ENCODE measurements around the gene DGKQ. TPM values are rescaled to one million over a fixed set of nuclear protein-coding genes. Genes with fewer than 3 reads are reported as not detected.

DGKQ gene
- total and polyA plus RNA-seq, 2 of the 13 experiments (the other 11 are each of a cell fraction or from before 2014, with no cell fraction given) = 4.5 to 7.2 TPM

DNA sequence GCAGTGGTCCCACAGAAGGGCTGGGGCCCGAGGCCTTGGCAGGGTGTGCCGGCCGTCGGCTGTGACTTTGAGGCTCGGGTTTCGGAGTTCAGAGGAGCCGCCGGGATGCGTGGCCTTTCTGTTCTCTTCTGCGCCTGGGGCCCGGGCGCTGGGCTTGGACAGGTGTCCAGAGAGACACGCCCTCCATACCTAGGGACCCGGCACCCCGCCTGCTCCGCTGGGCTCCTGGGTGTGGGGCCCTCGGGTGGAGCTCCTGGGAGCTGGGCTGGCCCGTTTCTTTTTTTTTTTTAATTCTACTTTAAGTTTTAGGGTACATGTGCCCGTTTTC is 49.3 kb upstream of the DGKQ start:
- FAIRE-seq = no peak
- POLR2A ChIA-PET = no interaction called here
- 97% methylated on average over 6 of the region's 19 CpGs for WGBS (ENCODE audit: low lambda C conversion rate)

DNA sequence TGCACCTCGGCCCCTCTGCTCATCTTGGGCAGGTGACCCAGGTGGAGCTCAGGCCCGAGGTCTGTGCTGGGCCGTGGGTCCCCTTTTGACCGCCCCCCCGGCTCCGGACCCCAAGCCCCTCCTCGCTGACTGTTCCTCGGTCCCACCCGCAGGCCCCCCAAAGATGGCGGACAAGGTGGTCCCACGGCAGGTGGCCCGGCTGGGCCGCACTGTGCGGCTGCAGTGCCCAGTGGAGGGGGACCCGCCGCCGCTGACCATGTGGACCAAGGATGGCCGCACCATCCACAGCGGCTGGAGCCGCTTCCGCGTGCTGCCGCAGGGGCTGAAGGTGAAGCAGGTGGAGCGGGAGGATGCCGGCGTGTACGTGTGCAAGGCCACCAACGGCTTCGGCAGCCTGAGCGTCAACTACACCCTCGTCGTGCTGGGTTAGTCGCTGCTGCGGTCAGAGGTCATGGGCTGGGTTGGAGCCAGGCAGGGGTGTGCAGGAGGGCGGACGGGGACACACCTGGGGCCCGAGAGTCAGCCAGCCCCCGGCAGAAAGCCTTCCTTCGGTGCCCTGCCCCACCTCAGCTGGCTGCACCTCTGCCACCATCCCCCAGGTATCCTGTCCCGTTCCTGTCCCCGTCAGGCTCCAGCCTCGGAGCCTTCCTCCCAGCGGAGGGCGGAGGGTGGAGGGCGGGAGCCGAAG is 48.8 kb upstream of the DGKQ start:
- H3K4me2 ChIP-seq (ENCODE audit: low read depth, low read length) = no peak overlapping the region
- WGBS (ENCODE audit: low lambda C conversion rate) = 96% methylated on average over 14 of the region's 46 CpGs
- no peak for FAIRE-seq
- BruUV-seq (replicated peaks) = no TSS peak
- H4K20me1 ChIP-seq (ENCODE audit: insufficient read depth, low read length) = no peaks in the 10 kb centered on the region
- no peaks in the 10 kb centered on the region for H3K4me1 ChIP-seq (ENCODE audit: insufficient read depth, low read length)
- no peaks in the 10 kb centered on the region for H3K27me3 ChIP-seq (ENCODE audit: control insufficient read depth in 1 of 2, insufficient read depth in 2 of 2, low read length in 2 of 2)
- H3K36me3 ChIP-seq (replicated peaks in 1 of 2; ENCODE audit: control insufficient read depth in 1 of 2, insufficient read depth in 2 of 2, low read length in 2 of 2) = peaks cover 8 to 12% of the 10 kb centered on the region in 2 experiments; a peak in 4 of 5 replicates
- TF ChIP-seq RBFOX2 (IDR thresholded peaks at IDR 0.05; ENCODE audit: low read depth, low read length) = peak; percentile 59
- TF ChIP-seq, protein P1, sequence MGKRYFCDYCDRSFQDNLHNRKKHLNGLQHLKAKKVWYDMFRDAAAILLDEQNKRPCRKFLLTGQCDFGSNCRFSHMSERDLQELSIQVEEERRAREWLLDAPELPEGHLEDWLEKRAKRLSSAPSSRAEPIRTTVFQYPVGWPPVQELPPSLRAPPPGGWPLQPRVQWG (CRISPR knock-in tag; IDR thresholded peaks at IDR 0.05; ENCODE audit: borderline replicate concordance, low read depth) = no peak
- POLR2A ChIA-PET = no interaction called here
- no peak for ATAC-seq
- no peak overlapping the region for H2AFZ ChIP-seq (ENCODE audit: low read length)
- no peak overlapping the region for H3K27ac ChIP-seq (ENCODE audit: extremely low read length, insufficient read depth, low read length)
- DNase-seq (ENCODE audit: low spot score) = no peak
- H3K9ac ChIP-seq (ENCODE audit: insufficient read depth, low read depth, low read length) = no peak overlapping the region
- no peak overlapping the region for H3K4me3 ChIP-seq (replicated peaks in 1 of 3; ENCODE audit: insufficient read depth in 1 of 3, low read depth in 2 of 3, low read length in 3 of 3)
- intact Hi-C loops (cut with micrococcal nuclease; ENCODE audit: unreplicated experiment) = no loop called here
- CTCF ChIA-PET (ENCODE audit: low intra/inter-chr PET ratio, low total read pairs) = no interaction called here
- H3K79me2 ChIP-seq (ENCODE audit: insufficient read depth, low read length) = no peaks in the 10 kb centered on the region
- H3K9me3 ChIP-seq (ENCODE audit: low read length) = no peaks in the 10 kb centered on the region
- in situ Hi-C loops (cut with HindIII; ENCODE audit: extremely low pct_ligation_motif_present, low pct_unique_long_range_greater_than_20kb) = no loop called here

More for the DNA sequence above, 49.3 kb upstream of the DGKQ start:
- no peak overlapping the region for H3K27ac ChIP-seq (ENCODE audit: extremely low read length, insufficient read depth, low read length)
- H4K20me1 ChIP-seq (ENCODE audit: insufficient read depth, low read length) = no peaks in the 10 kb centered on the region
- H3K79me2 ChIP-seq (ENCODE audit: insufficient read depth, low read length) = no peaks in the 10 kb centered on the region
- no peaks in the 10 kb centered on the region for H3K27me3 ChIP-seq (ENCODE audit: control insufficient read depth in 1 of 2, insufficient read depth in 2 of 2, low read length in 2 of 2)
- intact Hi-C loops (cut with micrococcal nuclease; ENCODE audit: unreplicated experiment) (no loop called here), in situ Hi-C loops (cut with HindIII; ENCODE audit: extremely low pct_ligation_motif_present, low pct_unique_long_range_greater_than_20kb) (no loop called here)
- peaks cover 5% of the 10 kb centered on the region for H3K4me1 ChIP-seq (ENCODE audit: insufficient read depth, low read length)
- CTCF ChIA-PET (ENCODE audit: low intra/inter-chr PET ratio, low total read pairs) = no interaction called here
- H3K4me2 ChIP-seq (ENCODE audit: low read depth, low read length) = no peak overlapping the region
- no peak overlapping the region for H3K9ac ChIP-seq (ENCODE audit: insufficient read depth, low read depth, low read length)
- H3K9me3 ChIP-seq (ENCODE audit: low read length) = no peaks in the 10 kb centered on the region
- no peak overlapping the region for H3K4me3 ChIP-seq (replicated peaks in 1 of 3; ENCODE audit: insufficient read depth in 1 of 3, low read depth in 2 of 3, low read length in 3 of 3)
- no TSS peak for BruUV-seq (replicated peaks)
- no peak for ATAC-seq
- H3K36me3 ChIP-seq (replicated peaks in 1 of 2; ENCODE audit: control insufficient read depth in 1 of 2, insufficient read depth in 2 of 2, low read length in 2 of 2) = peaks cover 8 to 12% of the 10 kb centered on the region in 2 experiments; a peak in 4 of 5 replicates
- TF ChIP-seq ZNF230 (CRISPR knock-in tag; IDR thresholded peaks at IDR 0.05) = no peak
- TF ChIP-seq ZNF75D (CRISPR knock-in tag; IDR thresholded peaks at IDR 0.05; ENCODE audit: borderline replicate concordance) = no peak
- no peak for TF ChIP-seq EP300 (IDR thresholded peaks at IDR 0.05; ENCODE audit: low read depth in 2 of 2, low read length in 2 of 2)
- no peak for TF ChIP-seq EP300 (CRISPR knock-in tag; IDR thresholded peaks at IDR 0.05; ENCODE audit: borderline replicate concordance)
- H2AFZ ChIP-seq (ENCODE audit: low read length) = no peak overlapping the region
- no peak for DNase-seq (ENCODE audit: low spot score)
